Ishikawa (cell line): ENCODE data around the gene MARCHF10.

Experiments
- CEBPB ChIP-seq: IDR thresholded peaks from 2 replicates; pipeline ENCODE4 v1.6.1; 2012
- CREB1 ChIP-seq: IDR thresholded peaks from 2 replicates; pipeline ENCODE4 v1.6.1; 2012; ENCODE audit warnings: low read depth
- EGR1 ChIP-seq: IDR thresholded peaks from 2 replicates; pipeline ENCODE4 v1.6.1; 2012
- EP300 ChIP-seq: IDR thresholded peaks from 2 replicates; pipeline ENCODE4 v1.6.1; 2012; ENCODE audit warnings: borderline replicate concordance
- FOXM1 ChIP-seq: IDR thresholded peaks from 2 replicates; pipeline ENCODE4 v1.6.1; 2012; ENCODE audit warnings: low read depth, borderline replicate concordance
- NFIC ChIP-seq: IDR thresholded peaks from 2 replicates; pipeline ENCODE4 v1.6.1; 2012
- RAD21 ChIP-seq: IDR thresholded peaks from 2 replicates; pipeline ENCODE4 v1.6.1; 2012; ENCODE audit warnings: low read depth
- TAF1 ChIP-seq: IDR thresholded peaks from 2 replicates; pipeline ENCODE4 v1.6.1; 2012; ENCODE audit warnings: low read depth, mild to moderate bottlenecking
- TCF12 ChIP-seq: IDR thresholded peaks from 2 replicates; pipeline ENCODE4 v1.6.1; 2012; ENCODE audit warnings: low read depth
- TEAD4 ChIP-seq: IDR thresholded peaks from 2 replicates; pipeline ENCODE4 v1.6.1; 2012
- YY1 ChIP-seq: IDR thresholded peaks from 2 replicates; pipeline ENCODE4 v1.6.1; 2012; ENCODE audit warnings: low read depth
- ZBTB7A ChIP-seq: IDR thresholded peaks from 2 replicates; pipeline ENCODE4 v1.6.1; 2012; ENCODE audit warnings: low read depth
- TF ChIP-seq, protein P1 (sequence below): IDR thresholded peaks from 2 replicates; pipeline ENCODE4 v1.6.1; 2012
- TF ChIP-seq, protein P2 (sequence below): IDR thresholded peaks from 2 replicates; pipeline ENCODE4 v1.6.1; 2012; ENCODE audit warnings: low read depth, mild to moderate bottlenecking
- TF ChIP-seq, protein P3 (sequence below): IDR thresholded peaks from 2 replicates; pipeline ENCODE4 v1.6.1; 2012

Gene MARCHF10

DNA sequence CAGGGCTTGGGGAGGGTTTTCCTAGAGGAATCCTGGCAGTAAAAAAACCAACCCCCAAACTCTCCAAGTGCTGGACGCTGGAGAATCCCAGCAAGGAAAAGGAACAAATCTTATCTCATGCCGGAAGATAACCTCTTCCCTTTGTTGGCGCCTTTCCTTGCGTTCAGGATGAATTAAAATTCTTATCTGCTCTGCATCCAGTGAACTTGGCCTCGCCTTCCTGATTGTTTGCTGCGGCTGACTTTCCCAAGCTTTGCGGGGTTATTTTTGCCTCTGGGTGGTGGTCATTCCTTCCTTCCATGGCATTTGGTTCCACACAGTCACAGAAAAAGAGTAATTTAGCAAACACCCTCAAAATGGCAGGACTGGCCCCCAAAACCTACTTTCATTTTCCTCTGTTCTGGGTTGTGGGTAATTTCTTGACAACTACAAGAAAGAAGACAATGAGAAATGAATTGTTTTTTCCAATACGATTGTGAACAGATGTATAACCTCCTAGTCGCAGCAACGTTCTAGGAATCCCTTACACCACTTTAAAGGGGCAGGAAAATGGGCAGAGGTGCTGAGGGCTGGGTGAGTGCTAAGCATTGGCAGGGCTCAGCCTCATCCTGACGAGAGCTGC lies 102.8 kb downstream of the MARCHF10 start:
- TF ChIP-seq EGR1: no peak
- TF ChIP-seq TEAD4: no peak
- TF ChIP-seq TCF12: no peak
- TF ChIP-seq, protein P1, sequence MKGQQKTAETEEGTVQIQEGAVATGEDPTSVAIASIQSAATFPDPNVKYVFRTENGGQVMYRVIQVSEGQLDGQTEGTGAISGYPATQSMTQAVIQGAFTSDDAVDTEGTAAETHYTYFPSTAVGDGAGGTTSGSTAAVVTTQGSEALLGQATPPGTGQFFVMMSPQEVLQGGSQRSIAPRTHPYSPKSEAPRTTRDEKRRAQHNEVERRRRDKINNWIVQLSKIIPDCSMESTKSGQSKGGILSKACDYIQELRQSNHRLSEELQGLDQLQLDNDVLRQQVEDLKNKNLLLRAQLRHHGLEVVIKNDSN: no peak
- no peak for TF ChIP-seq FOXM1
- TF ChIP-seq, protein P2, sequence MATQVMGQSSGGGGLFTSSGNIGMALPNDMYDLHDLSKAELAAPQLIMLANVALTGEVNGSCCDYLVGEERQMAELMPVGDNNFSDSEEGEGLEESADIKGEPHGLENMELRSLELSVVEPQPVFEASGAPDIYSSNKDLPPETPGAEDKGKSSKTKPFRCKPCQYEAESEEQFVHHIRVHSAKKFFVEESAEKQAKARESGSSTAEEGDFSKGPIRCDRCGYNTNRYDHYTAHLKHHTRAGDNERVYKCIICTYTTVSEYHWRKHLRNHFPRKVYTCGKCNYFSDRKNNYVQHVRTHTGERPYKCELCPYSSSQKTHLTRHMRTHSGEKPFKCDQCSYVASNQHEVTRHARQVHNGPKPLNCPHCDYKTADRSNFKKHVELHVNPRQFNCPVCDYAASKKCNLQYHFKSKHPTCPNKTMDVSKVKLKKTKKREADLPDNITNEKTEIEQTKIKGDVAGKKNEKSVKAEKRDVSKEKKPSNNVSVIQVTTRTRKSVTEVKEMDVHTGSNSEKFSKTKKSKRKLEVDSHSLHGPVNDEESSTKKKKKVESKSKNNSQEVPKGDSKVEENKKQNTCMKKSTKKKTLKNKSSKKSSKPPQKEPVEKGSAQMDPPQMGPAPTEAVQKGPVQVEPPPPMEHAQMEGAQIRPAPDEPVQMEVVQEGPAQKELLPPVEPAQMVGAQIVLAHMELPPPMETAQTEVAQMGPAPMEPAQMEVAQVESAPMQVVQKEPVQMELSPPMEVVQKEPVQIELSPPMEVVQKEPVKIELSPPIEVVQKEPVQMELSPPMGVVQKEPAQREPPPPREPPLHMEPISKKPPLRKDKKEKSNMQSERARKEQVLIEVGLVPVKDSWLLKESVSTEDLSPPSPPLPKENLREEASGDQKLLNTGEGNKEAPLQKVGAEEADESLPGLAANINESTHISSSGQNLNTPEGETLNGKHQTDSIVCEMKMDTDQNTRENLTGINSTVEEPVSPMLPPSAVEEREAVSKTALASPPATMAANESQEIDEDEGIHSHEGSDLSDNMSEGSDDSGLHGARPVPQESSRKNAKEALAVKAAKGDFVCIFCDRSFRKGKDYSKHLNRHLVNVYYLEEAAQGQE: no peak
- TF ChIP-seq, protein P3, sequence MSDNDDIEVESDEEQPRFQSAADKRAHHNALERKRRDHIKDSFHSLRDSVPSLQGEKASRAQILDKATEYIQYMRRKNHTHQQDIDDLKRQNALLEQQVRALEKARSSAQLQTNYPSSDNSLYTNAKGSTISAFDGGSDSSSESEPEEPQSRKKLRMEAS: no peak
- TF ChIP-seq CREB1: no peak
- TF ChIP-seq TAF1: no peak
- no peak for TF ChIP-seq CEBPB
- no peak for TF ChIP-seq NFIC
- TF ChIP-seq YY1: no peak
- no peak for TF ChIP-seq RAD21
- TF ChIP-seq ZBTB7A: no peak
- TF ChIP-seq EP300: no peak

DNA sequence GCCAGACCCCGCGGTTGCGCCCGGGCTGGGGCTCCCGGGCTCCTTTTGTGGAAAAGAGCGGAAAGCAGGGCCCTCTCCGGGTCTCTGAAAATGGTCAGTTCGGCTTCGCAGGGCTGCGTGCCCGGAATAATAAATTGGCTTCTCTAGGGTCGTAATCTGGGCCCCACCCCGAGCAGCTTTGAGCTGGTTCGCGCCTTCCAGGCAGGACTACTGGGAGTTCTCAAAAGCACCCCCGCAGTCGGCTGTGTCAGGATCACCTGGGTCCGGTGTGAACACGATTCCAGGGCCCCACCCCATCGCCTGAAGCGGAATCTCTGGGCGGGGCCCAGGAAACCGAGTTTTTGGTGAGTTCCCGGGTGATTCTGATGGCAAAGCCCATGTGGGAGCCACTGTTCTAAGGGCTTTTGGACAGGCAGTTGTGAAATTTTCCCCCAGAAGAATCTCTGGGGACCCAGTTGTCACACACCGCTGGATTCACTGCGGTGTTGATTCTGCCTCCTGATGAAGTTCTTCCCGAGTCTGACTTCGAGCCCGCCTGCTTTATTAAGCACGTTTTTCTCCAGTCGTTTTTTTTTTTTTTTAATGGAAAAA lies 103.6 kb downstream of the MARCHF10 start:
- TF ChIP-seq RAD21 (no peak), TEAD4 (no peak), CEBPB (no peak), TCF12 (0 out of 2 replicates have a peak, but pooled peaks have one; percentile 23), YY1 (no peak), TAF1 (peak; percentile 48), FOXM1 (no peak)
- TF ChIP-seq, protein P3: no peak

DNA sequence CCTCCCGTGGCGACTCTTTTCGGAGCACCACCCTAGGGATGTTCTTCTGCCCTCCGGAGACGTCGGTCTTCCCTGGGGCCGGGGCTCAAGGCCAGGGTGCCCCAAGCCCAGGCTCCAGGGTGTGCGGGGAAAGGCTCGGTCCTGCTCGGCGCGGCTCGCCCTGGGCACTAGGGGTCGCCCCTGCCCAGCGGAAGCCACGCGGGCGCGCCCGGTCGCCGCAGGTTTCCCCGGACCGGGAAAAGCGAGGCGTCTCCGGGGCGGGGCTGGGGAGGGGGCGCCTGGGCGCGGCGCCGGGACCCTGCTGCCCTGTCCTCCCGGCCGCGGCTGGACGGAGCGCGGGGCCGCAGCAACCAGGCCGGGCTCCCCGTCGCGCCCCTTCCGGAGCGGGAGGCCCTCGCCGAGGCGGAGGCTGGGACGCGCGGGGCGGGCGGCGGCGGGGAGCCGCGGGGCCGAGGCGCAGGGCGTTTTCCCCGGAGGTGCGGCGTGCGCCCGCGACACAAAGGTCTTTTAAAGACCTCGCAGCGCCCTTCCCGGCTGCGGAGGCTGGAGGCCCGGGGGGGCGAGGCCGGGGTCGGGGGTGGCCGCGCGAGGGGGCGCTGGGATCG lies 104.2 kb downstream of the MARCHF10 start:
- TF ChIP-seq, protein P3: peak; percentile 53
- no peak for TF ChIP-seq EGR1
- peak; percentile 59; the same call in 1 of the 2 replicates for TF ChIP-seq ZBTB7A
- peak; percentile 89 for TF ChIP-seq RAD21
- TF ChIP-seq CEBPB: no peak

DNA sequence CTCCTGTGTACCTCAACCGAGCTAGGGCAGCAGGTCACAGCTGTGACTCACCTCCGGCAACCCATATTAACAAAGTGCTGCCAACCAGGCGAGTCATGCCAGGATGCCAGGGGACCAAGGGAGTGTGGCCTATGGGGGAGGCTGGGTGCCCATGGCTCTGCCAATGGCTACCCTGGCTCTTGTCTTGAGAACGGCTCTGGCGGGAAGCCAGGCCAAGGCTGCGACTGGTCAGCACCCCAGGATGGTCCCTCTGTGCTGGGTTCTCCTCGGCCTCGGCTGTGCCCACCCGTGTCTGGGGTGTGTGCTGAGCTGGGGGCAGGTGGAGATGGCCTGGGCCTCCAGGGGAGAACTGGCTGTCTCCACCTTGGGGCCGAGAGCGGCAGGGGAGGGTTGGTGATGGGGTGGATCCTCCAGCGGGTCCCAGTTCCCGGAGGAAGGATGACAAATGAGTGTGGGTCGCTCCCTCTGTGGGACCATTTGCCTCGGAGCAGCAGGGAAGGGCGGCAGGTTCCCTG lies 104.8 kb downstream of the MARCHF10 start:
- TF ChIP-seq TEAD4 (no peak), CREB1 (no peak), FOXM1 (no peak), EGR1 (no peak), EP300 (no peak), TCF12 (no peak), ZBTB7A (no peak), YY1 (no peak), TAF1 (no peak), NFIC (no peak), RAD21 (no peak), CEBPB (no peak)
- TF ChIP-seq, protein P3: no peak
- TF ChIP-seq, protein P2: no peak
- TF ChIP-seq, protein P1: no peak

DNA sequence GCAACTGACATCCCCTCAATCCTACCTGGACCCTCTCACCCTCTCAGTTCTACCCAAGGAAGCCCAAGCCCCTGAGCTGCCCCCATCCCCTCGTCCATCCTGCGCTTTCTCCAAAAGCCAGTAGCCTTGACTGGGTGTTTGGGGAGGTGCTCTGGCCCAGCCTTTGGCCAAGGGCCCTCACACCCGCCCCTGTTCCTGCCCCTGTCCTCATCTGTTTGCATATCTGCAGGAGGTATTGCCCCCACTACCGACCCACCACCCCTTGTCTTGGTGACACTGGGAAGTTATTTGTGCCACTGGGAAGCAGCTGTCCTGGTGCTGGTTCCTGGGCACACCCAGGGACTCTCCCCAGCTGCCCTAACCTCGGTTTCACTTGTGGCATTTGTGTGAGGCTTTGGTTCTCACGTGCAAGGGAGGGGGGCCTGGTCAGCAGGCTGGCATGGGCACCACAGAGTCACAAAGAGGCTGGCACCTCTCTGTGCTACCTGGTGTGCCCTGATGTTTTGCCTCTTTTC lies 105.3 kb downstream of the MARCHF10 start:
- TF ChIP-seq EGR1 (no peak), RAD21 (no peak), YY1 (no peak), NFIC (no peak), ZBTB7A (no peak), CEBPB (no peak), TCF12 (no peak), CREB1 (no peak), FOXM1 (no peak), TEAD4 (no peak), EP300 (no peak), TAF1 (no peak)
- TF ChIP-seq, protein P1: no peak
- TF ChIP-seq, protein P2: no peak
- TF ChIP-seq, protein P3: no peak
